Stomach smooth muscle (tissue), 2 donors: Measurements from ENCODE around the gene MAP3K10.
"Not testable (repeated sequence)": the region's sequence is repeated elsewhere in the genome, so short reads cannot be mapped to it uniquely, and the experiment has no call there.

Experiments used
- H3K27ac ChIP-seq: one replicate; pipeline ENCODE4 v1.7.0; 2013; ENCODE audit warnings: mild to moderate bottlenecking, low read length, inconsistent platforms
- H3K27me3 ChIP-seq, 2 donors: one replicate each; pipeline ENCODE4 v1.7.0; 2013; ENCODE audit warnings: low read length in 2 of 2; ENCODE audit not compliant: insufficient read depth in 2 of 2, control insufficient read depth in 1 of 2
- H3K36me3 ChIP-seq, 2 donors: one replicate each; pipeline ENCODE4 v1.7.0; 2013; ENCODE audit warnings: low read length in 2 of 2; ENCODE audit not compliant: control insufficient read depth in 2 of 2, insufficient read depth in 2 of 2
- H3K4me1 ChIP-seq: one replicate; pipeline ENCODE4 v1.7.0; 2013; ENCODE audit warnings: low read length; ENCODE audit not compliant: control insufficient read depth, insufficient read depth
- H3K4me3 ChIP-seq, 2 donors: one replicate each; pipeline ENCODE4 v1.7.0; 2013; ENCODE audit warnings: low read length in 2 of 2
- H3K9ac ChIP-seq, 2 donors: one replicate each; pipeline ENCODE4 v1.7.0; 2013; ENCODE audit warnings: low read length in 2 of 2, mild to moderate bottlenecking in 1 of 2
- H3K9me3 ChIP-seq, 2 donors: one replicate each; pipeline ENCODE4 v1.7.0; 2013; ENCODE audit warnings: low read length in 2 of 2; ENCODE audit not compliant: control insufficient read depth in 2 of 2
- donor health status: healthy.
- donor health status: Pancreatic carcinoma.

The MAP3K10 gene

GRCh38 chr19:40190891-40191835, at the start of gene MAP3K10:
TSS of gene MAP3K10 (plus strand) at chr19:40191426. CDS start at chr19:40192032, 606 bp downstream.
- Histone ChIP-seq H3K27me3 (no peaks in the 10 kb centered on the region), H3K27ac (peak within 1 kb of the TSS; percentile 97), H3K36me3 (no peaks in the 10 kb centered on the region), H3K4me3 (peak within 1 kb of the TSS; percentile 86 to 96), H3K9me3 (no peaks in the 10 kb centered on the region), H3K4me1 (peaks cover 23% of the 10 kb centered on the region), H3K9ac (peak within 1 kb of the TSS; percentile 89 to 95)

GRCh38 chr19:40141551-40141950, 49.7 kb upstream of the MAP3K10 start:
- Histone ChIP-seq H3K9me3 (peaks cover 0 to 3% of the 10 kb centered on the region in 2 donors), H3K4me1 (no peaks in the 10 kb centered on the region), H3K9ac (no peak overlapping the region), H3K27me3 (peaks cover 0 to 6% of the 10 kb centered on the region in 2 donors), H3K4me3 (no peak overlapping the region), H3K36me3 (no peaks in the 10 kb centered on the region), H3K27ac (no peak overlapping the region)

GRCh38 chr19:40143612-40144011, 47.6 kb upstream of the MAP3K10 start:
- Histone ChIP-seq H3K9me3 (peaks cover 0 to 3% of the 10 kb centered on the region in 2 donors), H3K4me3 (no peak overlapping the region), H3K9ac (no peak overlapping the region)

GRCh38 chr19:40144151-40144550, 47.1 kb upstream of the MAP3K10 start:
- Histone ChIP-seq H3K9ac (no peak overlapping the region), H3K27ac (no peak overlapping the region), H3K4me1 (peaks cover 2% of the 10 kb centered on the region), H3K4me3 (no peak overlapping the region), H3K36me3 (no peaks in the 10 kb centered on the region), H3K27me3 (peaks cover 4 to 5% of the 10 kb centered on the region in 2 donors), H3K9me3 (no peaks in the 10 kb centered on the region)

More at GRCh38 chr19:40143612-40144011, 47.6 kb upstream of the MAP3K10 start:
- peaks cover 2% of the 10 kb centered on the region for H3K4me1 ChIP-seq
- H3K27me3 ChIP-seq = peaks cover 4 to 5% of the 10 kb centered on the region in 2 donors
- no peaks in the 10 kb centered on the region for H3K36me3 ChIP-seq
- no peak overlapping the region for H3K27ac ChIP-seq

GRCh38 chr19:40144947-40145748, 46.1 kb upstream of the MAP3K10 start:
- H3K27me3 ChIP-seq = peaks cover 3 to 4% of the 10 kb centered on the region in 2 donors
- no peaks in the 10 kb centered on the region for H3K36me3 ChIP-seq
- peaks cover 2% of the 10 kb centered on the region for H3K4me1 ChIP-seq
- no peaks in the 10 kb centered on the region for H3K9me3 ChIP-seq
- no peak overlapping the region for H3K27ac ChIP-seq
- no peak overlapping the region for H3K9ac ChIP-seq
- no peak overlapping the region for H3K4me3 ChIP-seq

GRCh38 chr19:40145749-40146029, 45.5 kb upstream of the MAP3K10 start:
- not testable (repeated sequence) for H3K9me3 ChIP-seq, H3K4me1 ChIP-seq, H3K4me3 ChIP-seq, H3K27me3 ChIP-seq, H3K36me3 ChIP-seq, H3K27ac ChIP-seq, H3K9ac ChIP-seq

- Histone ChIP-seq H3K9ac (no peak overlapping the region), H3K4me3 (no peak overlapping the region), H3K4me1 (peaks cover 2% of the 10 kb centered on the region), H3K27me3 (peaks cover 3 to 4% of the 10 kb centered on the region in 2 donors), H3K27ac (no peak overlapping the region), H3K9me3 (no peaks in the 10 kb centered on the region), H3K36me3 (no peaks in the 10 kb centered on the region)
Measured at GRCh38 chr19:40147338-40147692, 43.9 kb upstream of the MAP3K10 start.

GRCh38 chr19:40147693-40148347, 43.4 kb upstream of the MAP3K10 start:
- Histone ChIP-seq H3K9ac (no peak overlapping the region), H3K36me3 (no peaks in the 10 kb centered on the region), H3K27me3 (peaks cover 3 to 4% of the 10 kb centered on the region in 2 donors), H3K4me3 (no peak overlapping the region), H3K4me1 (peaks cover 2% of the 10 kb centered on the region), H3K27ac (no peak overlapping the region), H3K9me3 (no peaks in the 10 kb centered on the region)

GRCh38 chr19:40149501-40149900, 41.7 kb upstream of the MAP3K10 start:
- no peak overlapping the region for H3K27ac ChIP-seq

GRCh38 chr19:40150170-40150569, 41.1 kb upstream of the MAP3K10 start:
- Histone ChIP-seq H3K27me3 (peaks cover 3 to 4% of the 10 kb centered on the region in 2 donors), H3K9me3 (no peaks in the 10 kb centered on the region), H3K4me3 (no peak overlapping the region), H3K36me3 (no peaks in the 10 kb centered on the region), H3K4me1 (peaks cover 2% of the 10 kb centered on the region), H3K27ac (no peak overlapping the region), H3K9ac (no peak overlapping the region)

More at GRCh38 chr19:40149501-40149900, 41.7 kb upstream of the MAP3K10 start:
- no peaks in the 10 kb centered on the region for H3K36me3 ChIP-seq
- H3K4me3 ChIP-seq = no peak overlapping the region
- H3K4me1 ChIP-seq = peaks cover 2% of the 10 kb centered on the region
- H3K27me3 ChIP-seq = peaks cover 3 to 4% of the 10 kb centered on the region in 2 donors
- H3K9me3 ChIP-seq = no peaks in the 10 kb centered on the region
- H3K9ac ChIP-seq = no peak overlapping the region
